Astrocyte (in vitro differentiated cells and primary cell): ENCODE results near the gene YIPF3.

ENCODE experiments used
- CTCF ChIP-seq: IDR thresholded peaks from 2 replicates; pipeline ENCODE4 v1.5.1; 2011; ENCODE audit warnings: low read depth, mild to moderate bottlenecking, inconsistent platforms, low read length, moderate library complexity; ENCODE audit not compliant: insufficient read depth
- EZH2 ChIP-seq: IDR thresholded peaks from 2 replicates; pipeline ENCODE4 v1.6.1; 2012; ENCODE audit warnings: mild to moderate bottlenecking, low read length, inconsistent platforms; ENCODE audit not compliant: insufficient read depth

GRCh38 chr6:43517505-43518357 lies 1.0 kb upstream of the YIPF3 start:
- no peak for TF ChIP-seq CTCF
- no peak for TF ChIP-seq EZH2
